Hematopoietic multipotent progenitor cell treated with erythropoietin and hydrocortisone succinate and interleukin-3 and kit ligand, for 6 days (in vitro differentiated cells): ENCODE results near the gene CCNB1IP1.
A peak's percentile ranks its signal among the peaks of the same experiment; 100 is the strongest.
"Not testable (repeated sequence)": the region's sequence is repeated elsewhere in the genome, so short reads cannot be mapped to it uniquely, and the experiment has no call there.

Experiments used
- DNase-seq: peaks from one replicate; pipeline ENCODE4 v3.0.0-alpha.2; 2015

The CCNB1IP1 gene

DNA sequence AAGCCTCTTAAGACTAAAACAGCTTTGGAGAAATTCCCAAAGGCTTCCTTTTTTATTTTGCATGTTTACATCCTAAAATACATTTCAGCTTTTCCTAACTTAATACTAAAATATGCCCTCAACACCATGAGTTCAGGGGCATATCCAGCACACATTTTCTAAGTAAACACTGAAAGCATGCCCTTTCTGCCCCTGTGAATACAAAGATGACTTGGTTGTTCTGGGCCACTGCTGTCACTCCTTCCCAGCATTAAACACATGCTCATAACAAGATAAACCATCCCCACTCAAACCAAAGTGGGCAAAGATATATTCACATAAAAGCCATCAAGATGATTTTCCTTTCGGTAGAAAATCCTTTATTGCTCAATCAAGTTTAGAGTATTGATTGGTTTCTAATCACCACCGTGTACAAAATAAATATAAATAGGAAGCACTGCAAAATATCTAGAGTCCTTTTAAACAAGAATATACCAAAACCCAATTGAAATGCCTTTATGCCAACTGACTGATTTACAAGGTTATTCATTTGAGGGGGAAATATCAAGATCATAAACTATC, 1.9 kb downstream of the CCNB1IP1 start:
- DNase-seq, result peak; percentile 59

DNA sequence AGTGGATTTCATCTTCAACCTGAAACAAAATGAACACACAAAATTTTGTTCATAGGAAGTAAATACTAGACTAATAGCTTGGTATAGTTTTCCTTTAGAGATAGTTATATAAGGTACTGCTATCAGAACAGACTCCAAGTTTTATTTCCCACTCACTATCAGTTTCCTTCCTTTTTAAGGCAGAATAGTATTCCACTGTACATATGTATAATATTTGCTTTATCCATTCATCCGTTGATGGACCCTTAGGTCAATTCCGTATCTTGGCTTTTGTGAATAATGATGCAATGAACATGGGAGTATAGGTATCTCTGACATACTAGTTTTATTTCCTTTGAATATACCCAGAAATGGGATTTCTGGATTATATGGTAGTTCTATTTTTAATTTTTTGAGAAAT, 3.7 kb downstream of the CCNB1IP1 start:
- no peak for DNase-seq

DNA sequence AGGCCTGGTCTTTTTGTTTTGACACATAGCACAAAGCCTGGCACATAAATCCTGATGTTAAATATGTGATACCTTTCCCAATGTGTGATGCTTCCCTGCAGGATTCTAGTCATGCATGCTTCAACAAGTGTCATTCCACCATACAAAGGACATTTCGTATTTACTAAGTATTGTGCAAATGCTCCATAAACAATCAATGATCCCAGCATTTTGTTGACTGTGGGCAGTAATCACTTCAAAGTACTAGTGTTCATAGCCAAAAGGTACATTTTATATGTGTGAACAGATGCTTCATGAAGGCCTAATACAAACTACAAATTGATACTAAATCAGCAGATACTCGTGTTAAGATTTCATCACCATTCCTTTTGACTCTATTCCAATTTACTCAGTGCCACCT, 4.4 kb downstream of the CCNB1IP1 start:
- no peak for DNase-seq

DNA sequence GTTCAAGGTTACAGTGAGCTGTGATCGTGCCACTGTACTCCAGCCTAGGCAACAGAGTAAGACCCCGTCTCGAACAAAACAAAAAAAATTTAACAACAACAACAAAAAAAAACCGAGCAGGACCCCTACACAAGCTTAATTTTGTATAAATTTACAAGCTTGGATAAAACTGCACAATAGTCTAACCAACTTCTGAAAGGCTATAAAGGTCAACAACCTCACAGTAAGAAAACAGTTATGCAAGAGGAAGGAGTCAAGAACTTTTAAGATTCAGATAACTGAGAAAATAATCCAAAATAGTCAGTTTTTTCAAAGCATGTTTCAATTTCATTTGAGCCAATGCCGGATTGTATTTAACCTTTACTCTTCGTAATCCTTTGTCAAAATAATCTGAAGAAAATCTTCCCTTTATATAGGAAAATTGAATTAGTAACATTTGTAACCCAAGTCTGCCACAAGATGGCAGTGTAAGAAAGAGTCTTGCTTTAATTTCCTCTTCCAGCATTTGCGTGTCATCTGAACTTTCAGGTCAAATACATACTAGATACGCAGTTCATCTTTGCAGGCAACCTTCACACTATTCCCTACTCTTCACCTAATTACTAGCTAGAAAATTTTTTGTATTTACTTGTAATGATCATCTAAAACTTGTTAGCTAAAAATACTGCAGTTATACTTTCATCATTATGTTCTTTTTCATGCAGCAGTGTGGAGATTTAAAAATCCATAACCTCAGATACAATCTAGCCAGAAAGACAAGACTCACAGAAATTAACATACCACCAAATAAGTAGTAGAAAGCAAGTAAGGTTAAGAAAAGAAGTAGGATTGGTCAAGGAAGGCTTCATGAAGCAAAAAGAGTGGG, 5.8 kb downstream of the CCNB1IP1 start:
- peak; percentile 88 for DNase-seq

DNA sequence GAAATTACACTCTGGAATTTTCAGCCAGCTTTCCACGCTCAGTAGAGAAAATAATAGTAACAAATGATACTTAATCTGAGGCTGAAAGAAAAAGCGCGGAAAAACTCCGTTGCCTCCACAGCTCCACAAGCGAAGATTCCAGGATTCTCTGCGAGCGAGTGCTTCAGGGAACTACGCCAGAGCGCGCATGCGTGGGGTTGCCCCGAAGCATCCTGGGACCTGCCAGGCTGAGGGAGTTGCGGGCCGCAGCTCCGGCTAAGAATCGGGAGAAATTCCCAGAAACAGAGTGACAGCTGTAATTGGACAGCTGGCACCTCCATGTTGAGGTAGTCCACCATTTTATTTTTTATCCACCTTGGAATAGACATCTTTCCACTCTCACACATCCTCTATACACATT, 15.4 kb downstream of the CCNB1IP1 start:
- DNase-seq, result no peak

DNA sequence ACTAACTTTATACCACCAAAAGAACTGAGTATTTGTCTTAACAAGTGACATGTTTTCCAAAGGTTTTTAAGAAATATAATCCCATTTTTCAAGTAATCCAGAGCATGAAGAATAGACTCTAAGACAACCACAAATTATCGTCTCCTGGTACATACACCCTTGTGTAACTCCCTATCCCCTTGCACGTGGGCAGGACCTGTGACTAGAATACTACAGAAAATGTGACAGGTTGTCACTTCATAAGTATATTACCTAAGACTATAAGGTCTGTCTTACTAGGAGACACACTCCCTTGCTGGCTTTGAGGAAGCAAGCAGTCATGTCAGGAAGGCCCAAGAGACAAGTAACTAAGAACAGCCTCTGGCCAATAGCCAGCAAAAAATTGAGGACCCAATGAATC, 19.1 kb downstream of the CCNB1IP1 start:
- DNase-seq, result no peak

DNA sequence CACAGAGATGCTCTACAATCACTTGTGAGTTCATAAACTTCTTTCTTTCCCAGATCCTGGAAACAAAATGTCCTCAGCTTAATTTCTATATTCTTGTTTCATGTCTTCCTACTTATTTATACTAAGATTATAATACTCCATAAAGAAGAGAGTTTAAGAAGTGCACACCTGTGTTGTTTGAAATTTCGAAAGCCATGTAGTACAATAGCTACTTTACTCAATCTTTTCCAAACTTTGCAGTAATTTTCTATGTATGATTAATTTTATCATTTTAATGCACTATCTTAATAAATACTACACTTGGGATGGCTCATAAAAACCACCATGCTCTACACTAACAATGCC, 27.0 kb downstream of the CCNB1IP1 start:
- no peak for DNase-seq

DNA sequence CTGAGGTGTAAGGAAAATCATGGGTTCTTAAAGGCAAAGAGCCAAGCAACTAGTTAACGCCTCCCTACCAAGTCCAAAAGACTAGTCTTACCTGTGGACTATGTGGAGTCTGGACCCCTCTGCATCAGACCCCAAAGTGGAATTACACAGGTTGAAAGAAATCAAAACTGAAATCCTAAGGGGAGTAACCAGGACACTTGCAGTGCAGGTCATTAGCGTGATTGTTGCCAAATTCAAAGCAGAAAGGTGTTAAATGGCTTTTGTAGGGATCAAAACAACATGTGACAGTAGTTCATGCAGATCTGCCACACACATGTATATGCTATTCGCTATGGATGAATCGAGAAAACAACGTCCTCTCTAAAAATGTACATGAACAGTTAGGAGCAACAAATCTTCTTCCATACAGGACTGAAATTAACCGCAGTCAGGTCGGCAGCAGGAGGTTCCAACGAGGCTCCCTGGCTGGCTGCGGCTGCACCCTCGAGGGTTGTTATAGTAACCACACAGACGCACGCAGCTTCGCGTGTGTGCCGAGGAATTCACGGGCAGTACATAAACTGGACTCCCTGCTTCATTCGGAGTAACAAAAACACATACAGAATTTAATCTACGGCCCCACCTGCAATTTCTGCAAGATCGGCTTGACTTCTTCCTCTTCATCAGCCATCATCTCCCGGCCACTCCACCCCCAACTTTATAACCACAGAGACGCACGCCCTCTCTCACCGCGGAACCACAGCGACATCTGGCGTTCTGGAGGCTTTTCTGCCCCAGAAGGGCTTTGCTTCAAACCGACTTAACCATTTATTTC, 27.6 kb downstream of the CCNB1IP1 start, which contains the start of gene TTC5:
TTC5 (minus strand) TSS at position 687 of the 814 bp plus-strand sequence; CDS start at position 673, 14 bp downstream.
- peak; percentile 91 for DNase-seq

DNA sequence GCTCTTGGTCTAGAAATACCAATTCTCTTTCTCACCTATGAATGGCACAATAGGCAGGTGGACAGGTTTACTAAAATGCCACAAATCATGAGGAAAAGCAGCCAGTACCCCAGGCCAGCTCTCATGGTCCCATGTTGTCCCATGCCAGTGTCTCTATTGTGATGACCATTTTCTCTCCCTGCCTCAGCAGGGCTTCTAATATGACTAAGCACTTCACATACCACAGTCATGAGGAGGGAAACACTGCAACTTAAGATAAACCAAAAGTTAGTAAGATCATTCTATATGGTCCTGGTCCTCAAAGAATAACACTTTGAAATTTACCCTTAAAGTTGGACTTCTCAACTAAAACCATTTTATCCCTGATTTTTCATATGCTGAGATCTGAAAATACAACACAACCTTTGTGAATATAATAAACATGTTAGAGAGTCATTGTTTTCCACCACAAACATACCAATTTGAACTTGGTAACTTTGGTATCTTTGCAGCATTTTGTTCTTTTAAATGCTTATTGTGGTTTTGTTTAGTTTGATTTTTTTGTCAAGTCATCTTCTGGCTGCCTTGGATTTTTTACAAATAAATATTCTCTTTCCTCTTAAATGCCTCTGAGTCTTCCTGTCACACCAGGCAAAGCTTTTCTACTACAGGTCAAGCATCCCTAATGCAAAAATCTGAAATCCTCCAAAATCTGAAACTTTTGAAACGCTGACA, 30.9 kb downstream of the CCNB1IP1 start:
- peak; percentile 64 for DNase-seq

DNA sequence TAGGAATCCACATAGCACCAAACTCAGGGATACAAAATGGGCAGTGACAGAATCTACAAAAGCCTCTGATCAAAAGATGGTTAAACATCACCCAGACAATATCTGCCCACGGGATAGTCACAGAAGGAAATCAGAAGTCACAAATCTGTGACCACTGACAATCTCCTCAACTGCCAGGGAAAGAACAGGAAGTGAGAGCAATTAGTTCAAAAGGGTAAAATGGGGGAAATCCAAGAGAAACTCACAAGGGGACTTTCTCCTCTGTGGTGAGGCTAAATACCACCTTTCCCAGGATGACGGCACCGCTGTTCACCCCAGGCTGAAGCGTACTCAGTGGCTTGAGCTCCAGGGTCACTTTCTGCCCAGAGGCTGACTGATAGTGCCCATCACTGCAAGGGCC, 38.0 kb downstream of the CCNB1IP1 start:
- no peak for DNase-seq

DNA sequence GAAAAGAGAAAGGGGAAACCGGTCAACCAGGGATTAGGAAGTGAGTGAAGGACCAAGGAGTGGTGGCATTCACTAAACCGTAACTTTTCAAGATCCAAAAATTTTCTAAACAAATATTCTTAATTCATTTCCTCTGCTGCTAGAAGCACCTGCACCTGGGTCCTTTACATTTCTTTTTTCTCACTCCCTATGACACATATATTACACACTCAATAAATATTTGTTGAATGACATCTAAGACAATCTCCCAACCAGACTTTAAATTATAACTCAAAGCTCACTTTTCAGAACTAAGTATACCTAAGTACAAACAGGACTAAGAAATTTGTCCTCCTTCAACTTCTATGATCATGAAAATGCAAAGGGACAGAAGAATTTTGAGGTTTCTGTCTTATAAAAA, 38.4 kb downstream of the CCNB1IP1 start:
- no peak for DNase-seq

DNA sequence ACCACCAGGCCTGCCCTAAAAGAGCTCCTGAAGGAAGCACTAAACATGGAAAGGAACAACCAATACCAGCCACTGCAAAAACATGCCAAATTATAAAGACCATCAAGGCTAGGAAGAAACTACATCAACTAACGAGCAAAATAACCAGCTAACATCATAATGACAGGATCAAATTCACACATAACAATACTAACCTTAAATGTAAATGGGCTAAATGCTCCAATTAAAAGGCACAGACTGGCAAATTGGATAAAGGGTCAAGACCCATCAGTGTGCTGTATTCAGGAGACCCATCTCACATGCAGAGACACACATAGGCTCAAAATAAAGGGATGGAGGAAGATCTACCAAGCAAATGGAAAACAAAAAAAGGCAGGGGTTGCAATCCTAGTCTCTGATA, 51.1 kb downstream of the CCNB1IP1 start:
- DNase-seq, result not testable (repeated sequence)

DNA sequence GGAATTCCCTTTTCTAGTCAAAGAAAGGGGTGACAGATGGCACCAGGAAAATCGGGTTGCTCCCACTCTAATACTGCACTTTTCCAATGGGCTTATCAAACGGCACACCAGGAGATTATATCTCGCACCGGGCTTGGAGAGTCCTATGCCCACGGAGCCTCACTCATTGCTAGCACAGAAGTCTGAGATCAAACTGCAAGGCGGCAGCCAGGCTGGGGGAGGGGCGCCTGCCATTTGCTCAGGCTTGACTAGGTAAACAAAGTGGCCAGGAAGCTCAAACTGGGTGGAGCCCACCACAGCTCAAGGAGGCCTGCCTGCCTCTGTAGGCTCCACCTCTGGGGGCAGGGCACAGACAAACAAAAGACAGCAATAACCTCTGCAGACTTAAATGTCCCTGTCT, 52.8 kb downstream of the CCNB1IP1 start:
- DNase-seq, result not testable (repeated sequence)

DNA sequence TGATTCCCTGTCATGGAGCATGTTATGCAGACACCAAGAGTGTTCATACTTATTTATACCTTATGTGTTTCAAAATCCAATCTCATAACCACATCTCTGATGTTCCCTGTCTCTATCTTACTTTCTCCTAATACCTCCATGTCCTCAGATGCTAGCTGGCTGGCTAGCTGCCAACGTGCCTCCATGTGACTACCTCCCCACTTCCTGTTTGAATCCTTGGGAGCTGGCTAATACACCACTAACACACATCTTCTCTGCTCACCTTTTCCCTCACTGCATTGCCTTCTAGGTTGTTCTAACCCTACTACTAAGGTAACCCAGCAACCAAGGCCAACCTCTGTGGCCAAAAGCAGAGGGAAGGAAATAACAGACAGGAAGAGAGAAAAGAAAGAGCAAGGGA, 54.7 kb downstream of the CCNB1IP1 start:
- peak; percentile 68 for DNase-seq

DNA sequence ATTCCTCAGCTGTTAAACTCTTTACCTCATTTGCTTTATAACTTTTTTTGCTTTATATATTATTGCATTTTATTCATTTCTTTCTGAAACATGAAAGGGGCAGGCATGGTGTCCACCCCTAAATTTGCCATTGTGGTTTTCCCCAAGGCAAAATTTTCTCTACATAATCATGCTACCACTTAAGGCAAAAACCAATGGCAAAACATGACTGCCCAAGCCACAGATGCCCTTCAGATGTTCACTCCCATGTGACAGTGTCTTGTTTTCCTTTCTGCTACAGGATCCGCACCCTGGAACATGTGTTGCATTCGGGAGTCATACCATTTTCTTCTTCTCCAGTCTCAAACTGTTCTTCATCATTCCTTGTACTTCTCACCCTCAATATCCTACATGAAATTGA, 55.7 kb downstream of the CCNB1IP1 start:
- no peak for DNase-seq

DNA sequence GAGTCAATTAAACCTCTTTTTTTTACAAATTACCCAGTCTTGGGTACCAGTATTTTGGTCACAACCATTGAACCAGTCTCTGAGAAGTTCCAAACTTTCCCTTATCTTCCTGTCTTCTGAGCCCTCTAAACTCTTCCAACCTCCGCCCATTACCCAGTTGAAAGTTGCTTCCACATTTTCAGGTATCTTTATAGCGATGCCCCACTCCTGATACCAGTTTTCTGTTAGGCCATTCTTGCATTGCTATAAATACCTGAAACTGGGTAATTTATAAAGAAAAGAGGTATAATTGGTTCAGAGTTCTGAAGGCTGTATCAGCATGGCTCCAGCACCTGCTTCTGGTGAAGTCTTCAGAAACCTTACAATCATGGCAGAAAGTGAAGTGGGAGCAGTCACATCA, 59.0 kb downstream of the CCNB1IP1 start:
- no peak for DNase-seq

DNA sequence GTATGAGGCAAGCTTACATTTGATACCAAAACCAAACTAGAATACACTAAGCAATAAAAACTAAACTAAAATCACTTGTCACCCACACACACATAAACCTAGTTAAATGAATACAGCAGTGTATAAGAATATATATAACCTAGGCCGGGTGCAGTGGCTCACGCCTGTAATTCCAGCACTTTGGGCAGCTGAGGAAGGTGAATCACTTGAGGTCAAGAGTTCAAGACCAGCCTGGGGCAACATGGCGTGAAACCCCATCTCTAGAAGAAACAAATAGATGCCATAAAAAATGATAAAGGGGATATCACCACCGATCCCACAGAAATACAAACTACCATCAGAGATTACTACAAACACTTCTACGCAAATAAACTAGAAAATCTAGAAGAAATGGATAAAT, 68.7 kb downstream of the CCNB1IP1 start:
- not testable (repeated sequence) for DNase-seq

DNA sequence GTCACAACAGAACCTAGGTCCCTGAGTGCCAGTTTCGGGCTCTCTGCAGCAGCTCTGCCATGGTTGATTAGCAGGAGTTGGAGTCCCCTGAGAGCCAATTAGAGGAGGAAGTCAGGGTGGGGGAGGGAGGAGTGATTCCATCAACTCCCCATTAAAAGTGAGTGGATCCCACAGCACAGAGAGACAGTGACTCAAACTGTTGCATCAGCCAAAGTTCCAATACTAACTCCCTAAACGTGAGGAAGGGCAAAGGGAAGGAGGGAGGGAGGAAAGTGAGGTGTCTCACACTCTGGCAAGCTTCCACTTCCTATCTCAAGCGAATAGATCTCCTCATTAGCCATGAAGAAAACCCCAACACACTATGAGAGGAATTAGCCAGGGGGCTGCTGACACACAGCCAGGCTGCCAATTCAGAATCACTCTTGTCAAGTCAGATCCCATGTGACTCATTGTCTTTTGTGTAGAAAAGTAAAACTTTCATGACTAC, 70.4 kb downstream of the CCNB1IP1 start:
- DNase-seq, result no peak
